CD4-positive, alpha-beta T cell (primary cell): ENCODE results near the gene CHMP3. TPM values are rescaled to one million over a fixed set of nuclear protein-coding genes. Genes with fewer than 3 reads are reported as not detected.

Experiments
- ATAC-seq: fragments of 200-7000 bp; cut with Tn5 transposase; one replicate; pipeline ENCODE4 v1.10.0; 2022; ENCODE audit warnings: mild to moderate bottlenecking; ENCODE audit not compliant: poor library complexity
- CTCF ChIA-PET: fragments of 350-600 bp; sonication (Branson Sonifier 250); formaldehyde crosslinking; loops from one replicate; lab custom pipeline; 2021; ENCODE audit warnings: antibody characterized with exemption, inconsistent platforms; lab: Charles Lee
- POLR2A ChIA-PET: fragments of 350-600 bp; sonication (Branson Sonifier 250); formaldehyde crosslinking; loops from one replicate; lab custom pipeline; 2021; ENCODE audit warnings: antibody characterized with exemption, inconsistent platforms; lab: Charles Lee
- DNase-seq, 14 experiments: peaks; one replicate each; pipeline ENCODE4 v3.0.0-alpha.2; 2013 to 2020; ENCODE audit warnings: mixed read lengths in 2 of 14
- H3K27ac ChIP-seq, 2 donors: one replicate each; pipeline versions ENCODE4 v1.5.1 to v1.7.0; 2013; ENCODE audit warnings: low read length in 2 of 2, low read depth in 1 of 2, mild to moderate bottlenecking in 1 of 2
- H3K27me3 ChIP-seq, 2 experiments: 1 replicate in 1 of 2; 2 replicates in 1 of 2; pipeline versions ENCODE4 v1.6.1 to v1.7.0; 2013; ENCODE audit warnings: low read length in 2 of 2, control low read depth in 1 of 2, mild to moderate bottlenecking in 1 of 2, moderate library complexity in 1 of 2; ENCODE audit not compliant: insufficient read depth in 2 of 2, control insufficient read depth in 1 of 2
- H3K36me3 ChIP-seq: one replicate; pipeline ENCODE4 v1.6.1; 2013; ENCODE audit warnings: low read length, control low read depth; ENCODE audit not compliant: insufficient read depth
- H3K4me1 ChIP-seq: one replicate; pipeline ENCODE4 v1.6.1; 2013; ENCODE audit warnings: low read length, control low read depth; ENCODE audit not compliant: insufficient read depth
- H3K4me3 ChIP-seq: one replicate; pipeline ENCODE4 v1.5.1; 2013; ENCODE audit warnings: mild to moderate bottlenecking, low read length, moderate library complexity
- H3K9me3 ChIP-seq, 2 experiments: 1 replicate in 1 of 2; 2 replicates in 1 of 2; pipeline versions ENCODE4 v1.6.1 to v1.7.0; 2013; ENCODE audit warnings: low read length in 2 of 2, mild to moderate bottlenecking in 2 of 2, control low read depth in 1 of 2, moderate library complexity in 1 of 2; ENCODE audit not compliant: control insufficient read depth in 1 of 2, insufficient read depth in 1 of 2
- H3K27ac Mint-ChIP-seq: one replicate; pipeline ENCODE4 v1.8.0; 2020; ENCODE audit warnings: mixed read lengths
- H3K27me3 Mint-ChIP-seq: one replicate; pipeline ENCODE4 v1.8.0; 2021; ENCODE audit warnings: mixed read lengths
- H3K36me3 Mint-ChIP-seq: one replicate; pipeline ENCODE4 v1.8.0; 2021; ENCODE audit warnings: low read depth, mixed read lengths
- H3K4me1 Mint-ChIP-seq: one replicate; pipeline ENCODE4 v1.8.0; 2021; ENCODE audit warnings: low read depth, mixed read lengths
- H3K4me3 Mint-ChIP-seq: one replicate; pipeline ENCODE4 v1.8.0; 2020; ENCODE audit warnings: mild to moderate bottlenecking, mixed read lengths
- H3K9me3 Mint-ChIP-seq: one replicate; pipeline ENCODE4 v1.8.0; 2020; ENCODE audit warnings: mixed read lengths
- intact Hi-C, 2 experiments: fragments of 100-400 bp; cut with DNase I in 1 of 2; cut with micrococcal nuclease in 1 of 2; formaldehyde crosslinking; loops; one replicate each; pipeline versions ENCODE4 v1.15.1 to v1.9.0; 2023 to 2025; cut with DNase I, micrococcal nuclease
- total RNA-seq, 174 experiments: library from RNA in 2 of 174; stranded (reverse) in 2 of 174; gene quantifications; one replicate each; pipeline ENCODE4 v1.2.3 and lab custom pipeline; 2021 to 2026
- TF ChIP-seq, protein P1 (sequence below): fragments of 200-600 bp; IDR thresholded peaks from one replicate; pipeline ENCODE4 v1.8.0; 2022; ENCODE audit warnings: antibody characterized with exemption, mild to moderate bottlenecking

The CHMP3 gene
- total RNA-seq, 2 experiments from 2014 or later = 61.7 to 65.3 TPM

DNA sequence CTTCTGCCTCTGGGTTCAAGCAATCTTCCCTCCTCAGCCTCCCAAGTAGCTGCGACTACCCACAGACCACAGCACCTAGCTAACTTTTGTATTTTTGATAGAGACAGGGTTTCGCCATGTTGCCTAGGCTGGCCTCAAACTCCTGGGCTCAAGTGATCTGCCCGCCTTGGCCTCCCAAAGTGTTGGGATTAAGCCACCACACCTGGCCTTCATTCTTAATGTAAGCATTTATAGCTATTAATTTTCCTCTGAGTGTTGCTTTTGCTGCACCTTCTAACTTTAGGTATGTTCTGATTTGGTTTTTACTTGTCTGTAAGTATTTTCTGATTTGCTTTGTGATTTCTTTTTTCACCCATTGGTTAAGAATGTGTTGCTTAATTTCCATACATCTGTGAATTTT, 29.7 kb downstream of the CHMP3 start:
- ATAC-seq = no peak
- ChIA-PET POLR2A (no interaction called here), CTCF (no interaction called here)
- no peak overlapping the region for H3K4me3 ChIP-seq
- no peak overlapping the region for H3K4me3 Mint-ChIP-seq
- H3K4me1 ChIP-seq = no peaks in the 10 kb centered on the region
- no peak for DNase-seq
- peaks cover 5% of the 10 kb centered on the region for H3K36me3 ChIP-seq
- TF ChIP-seq, protein P1, sequence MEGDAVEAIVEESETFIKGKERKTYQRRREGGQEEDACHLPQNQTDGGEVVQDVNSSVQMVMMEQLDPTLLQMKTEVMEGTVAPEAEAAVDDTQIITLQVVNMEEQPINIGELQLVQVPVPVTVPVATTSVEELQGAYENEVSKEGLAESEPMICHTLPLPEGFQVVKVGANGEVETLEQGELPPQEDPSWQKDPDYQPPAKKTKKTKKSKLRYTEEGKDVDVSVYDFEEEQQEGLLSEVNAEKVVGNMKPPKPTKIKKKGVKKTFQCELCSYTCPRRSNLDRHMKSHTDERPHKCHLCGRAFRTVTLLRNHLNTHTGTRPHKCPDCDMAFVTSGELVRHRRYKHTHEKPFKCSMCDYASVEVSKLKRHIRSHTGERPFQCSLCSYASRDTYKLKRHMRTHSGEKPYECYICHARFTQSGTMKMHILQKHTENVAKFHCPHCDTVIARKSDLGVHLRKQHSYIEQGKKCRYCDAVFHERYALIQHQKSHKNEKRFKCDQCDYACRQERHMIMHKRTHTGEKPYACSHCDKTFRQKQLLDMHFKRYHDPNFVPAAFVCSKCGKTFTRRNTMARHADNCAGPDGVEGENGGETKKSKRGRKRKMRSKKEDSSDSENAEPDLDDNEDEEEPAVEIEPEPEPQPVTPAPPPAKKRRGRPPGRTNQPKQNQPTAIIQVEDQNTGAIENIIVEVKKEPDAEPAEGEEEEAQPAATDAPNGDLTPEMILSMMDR = no peak
- intact Hi-C loops = no loop called here
- no peak overlapping the region for H3K27ac ChIP-seq
- no peak overlapping the region for H3K27ac Mint-ChIP-seq
- H3K9me3 Mint-ChIP-seq = peaks cover 8% of the 10 kb centered on the region
- H3K27me3 Mint-ChIP-seq = no peaks in the 10 kb centered on the region
- peaks cover 34% of the 10 kb centered on the region for H3K4me1 Mint-ChIP-seq
- peaks cover 78% of the 10 kb centered on the region for H3K36me3 Mint-ChIP-seq
- H3K27me3 ChIP-seq = no peaks in the 10 kb centered on the region
- H3K9me3 ChIP-seq = peaks cover 7 to 17% of the 10 kb centered on the region in 2 experiments

DNA sequence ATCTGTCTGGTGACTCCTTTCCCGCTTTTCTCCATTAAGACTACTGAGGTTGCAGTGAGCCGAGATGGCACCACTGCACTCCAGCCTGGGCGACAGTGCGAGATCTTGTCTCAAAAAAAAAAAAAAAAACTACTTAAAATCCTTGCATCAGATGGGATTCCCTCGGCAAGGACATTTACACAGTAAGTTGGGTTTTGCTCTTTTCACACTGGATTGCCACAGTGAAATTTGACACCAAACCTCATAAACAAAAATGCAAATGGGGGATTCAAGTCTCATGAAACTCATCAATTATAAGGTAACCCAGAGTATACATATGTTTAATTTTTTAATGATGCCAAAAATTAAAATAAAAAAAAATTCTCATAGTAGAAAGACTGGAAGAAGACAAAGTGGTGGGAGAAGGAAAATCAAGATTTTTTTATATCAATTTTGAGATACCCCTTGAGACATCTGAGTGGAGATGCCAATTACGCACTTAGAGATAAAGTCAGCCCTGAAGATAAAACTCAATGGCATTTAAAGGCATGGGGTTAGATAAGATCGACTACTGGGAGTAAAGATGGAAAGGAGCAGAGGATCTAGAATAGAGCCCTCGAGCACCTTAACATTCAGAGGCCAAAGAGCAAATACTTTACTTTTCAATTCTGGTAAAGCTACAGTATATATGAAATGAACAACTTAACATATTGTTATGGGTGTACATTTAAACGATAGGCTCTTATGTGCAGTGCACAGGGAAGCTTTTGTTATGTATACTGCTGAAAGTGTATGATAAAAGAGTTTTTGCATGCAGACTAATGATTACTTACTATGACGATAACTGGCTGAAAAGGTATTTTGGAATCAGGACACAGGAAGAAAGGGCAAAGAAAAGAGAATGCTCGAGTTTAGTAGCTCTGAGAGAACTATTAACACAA, 37.6 kb downstream of the CHMP3 start:
- H3K27me3 Mint-ChIP-seq = no peaks in the 10 kb centered on the region
- intact Hi-C loops = no loop called here
- peaks cover 58% of the 10 kb centered on the region for H3K36me3 Mint-ChIP-seq
- peaks cover under 1% of the 10 kb centered on the region in 2 experiments for H3K9me3 ChIP-seq
- no peaks in the 10 kb centered on the region for H3K4me1 Mint-ChIP-seq
- H3K27ac Mint-ChIP-seq = no peak overlapping the region
- no peak overlapping the region for H3K4me3 Mint-ChIP-seq
- no peaks in the 10 kb centered on the region for H3K4me1 ChIP-seq
- TF ChIP-seq, protein P1 = no peak
- no peak overlapping the region for H3K4me3 ChIP-seq
- CTCF ChIA-PET = no interaction called here
- ATAC-seq (no peak), DNase-seq (no peak)
- POLR2A ChIA-PET = no interaction called here
- H3K27me3 ChIP-seq = no peaks in the 10 kb centered on the region
- H3K27ac ChIP-seq = no peak overlapping the region
- H3K9me3 Mint-ChIP-seq = peaks cover 2% of the 10 kb centered on the region
- peaks cover 24% of the 10 kb centered on the region for H3K36me3 ChIP-seq

DNA sequence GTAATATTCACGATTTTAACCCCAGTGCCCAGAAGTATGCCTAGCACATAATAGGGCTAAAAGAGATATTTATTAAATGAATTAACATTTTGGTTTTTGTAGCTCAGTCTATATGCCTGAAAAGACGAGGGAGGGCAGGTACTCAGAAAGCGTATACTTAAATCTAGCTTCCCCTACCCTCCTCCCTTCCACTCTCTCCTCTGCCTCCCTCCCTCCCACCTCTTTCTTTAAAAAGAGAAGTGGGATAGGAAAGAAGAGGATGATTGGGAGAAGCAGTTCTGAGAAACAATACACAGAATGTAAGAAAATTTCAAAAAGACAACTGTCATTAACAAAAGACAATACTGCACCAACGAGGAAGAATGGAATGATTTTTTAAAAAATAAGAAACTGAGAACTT, 39.8 kb downstream of the CHMP3 start:
- no peaks in the 10 kb centered on the region for H3K4me1 ChIP-seq
- ATAC-seq (no peak), DNase-seq (no peak)
- Mint-ChIP-seq H3K4me3 (no peak overlapping the region), H3K36me3 (peaks cover 43% of the 10 kb centered on the region), H3K4me1 (peaks cover 2% of the 10 kb centered on the region), H3K27me3 (no peaks in the 10 kb centered on the region), H3K27ac (no peak overlapping the region), H3K9me3 (peaks cover 6% of the 10 kb centered on the region)
- TF ChIP-seq, protein P1 = no peak
- intact Hi-C loops = no loop called here
- POLR2A ChIA-PET = no interaction called here
- H3K27ac ChIP-seq = no peak overlapping the region
- H3K36me3 ChIP-seq = peaks cover 21% of the 10 kb centered on the region
- peaks cover 2 to 10% of the 10 kb centered on the region in 2 experiments for H3K9me3 ChIP-seq
- CTCF ChIA-PET = no interaction called here
- no peak overlapping the region for H3K4me3 ChIP-seq
- H3K27me3 ChIP-seq = no peaks in the 10 kb centered on the region
